ENCODE measurements around the gene CRTC1.
A peak's percentile ranks its signal among the peaks of the same experiment; 100 is the strongest.
"Not testable (repeated sequence)": the region's sequence is repeated elsewhere in the genome, so short reads cannot be mapped to it uniquely, and the experiment has no call there.

The CRTC1 gene

DNA sequence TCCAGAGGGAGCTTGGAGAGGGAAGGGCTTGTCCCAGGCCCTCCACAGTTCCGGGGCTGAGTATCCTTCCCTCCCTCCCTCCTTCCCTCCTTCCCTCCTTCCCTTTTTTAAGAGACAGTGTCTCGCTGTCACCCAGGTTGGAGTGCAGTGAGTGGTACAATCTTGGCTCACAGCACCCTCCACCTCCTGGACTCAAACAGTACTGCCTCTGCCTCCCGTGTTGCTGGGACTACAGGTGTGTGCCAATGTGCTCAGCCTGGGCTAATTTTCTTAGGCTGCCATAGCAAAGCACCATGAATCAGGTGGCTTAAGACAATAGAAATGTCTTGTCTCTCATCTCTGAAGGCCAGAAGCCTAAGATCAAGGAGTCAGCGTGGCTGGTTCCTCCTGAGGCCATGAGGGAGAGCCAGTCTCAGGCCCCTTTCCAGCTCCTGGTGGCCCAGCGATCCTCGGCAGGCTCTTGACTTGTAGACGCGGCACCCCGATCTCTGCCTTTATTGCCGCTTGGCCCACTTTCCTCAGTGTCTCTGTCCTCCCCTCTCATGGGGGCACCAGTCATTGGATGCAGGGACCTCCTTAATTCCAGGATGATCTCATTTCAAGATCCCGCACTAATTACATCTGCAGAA lies 47.5 kb downstream of the CRTC1 start:
- DNase-seq (ENCODE audit: low spot score), result no peak

DNA sequence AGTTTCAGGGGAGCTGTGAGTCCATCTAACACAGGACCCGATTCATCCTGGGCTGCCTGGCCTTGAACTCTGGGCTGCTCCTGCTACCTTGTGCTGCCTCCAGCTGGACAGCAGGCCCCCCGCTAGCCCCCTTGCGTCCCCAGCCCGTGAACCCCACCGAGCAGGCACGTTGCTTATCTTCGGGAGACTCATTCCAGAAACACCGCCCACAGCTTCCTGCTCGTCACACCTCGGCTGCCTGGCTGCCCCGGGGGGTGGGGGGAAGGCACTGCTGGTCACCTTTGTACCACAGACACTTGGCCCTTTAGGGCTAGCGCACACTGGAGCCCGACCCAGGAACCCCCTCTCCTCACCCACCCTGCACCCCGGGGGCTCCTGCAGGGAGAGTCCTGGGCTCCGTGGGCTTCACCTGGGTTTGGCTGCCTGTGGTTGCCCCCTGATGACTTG lies 48.1 kb downstream of the CRTC1 start:
- DNase-seq (ENCODE audit: low spot score), result no peak

DNA sequence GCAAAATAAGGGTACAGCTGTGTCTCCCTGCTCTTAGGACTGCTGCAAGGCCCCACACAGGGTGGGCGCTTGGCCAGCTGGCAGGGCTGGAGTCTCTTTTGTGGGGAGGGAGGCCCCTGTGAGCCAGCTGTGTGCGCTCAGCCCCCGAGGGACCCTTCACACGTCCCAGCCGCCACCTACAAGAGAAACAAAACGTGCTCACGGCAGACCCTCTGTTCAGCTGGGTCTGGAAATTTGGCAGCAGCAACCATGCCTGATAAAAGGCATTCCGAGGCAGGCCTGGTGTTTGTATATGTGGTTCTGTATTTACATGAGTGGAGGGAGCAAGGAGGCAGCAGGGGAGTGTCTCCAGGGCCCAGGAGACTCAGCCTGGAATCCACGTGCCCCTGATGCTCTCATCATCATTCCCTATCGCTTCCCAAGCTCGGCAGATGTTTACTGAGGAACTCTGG lies 49.7 kb downstream of the CRTC1 start:
- no peak for DNase-seq (ENCODE audit: low spot score)

DNA sequence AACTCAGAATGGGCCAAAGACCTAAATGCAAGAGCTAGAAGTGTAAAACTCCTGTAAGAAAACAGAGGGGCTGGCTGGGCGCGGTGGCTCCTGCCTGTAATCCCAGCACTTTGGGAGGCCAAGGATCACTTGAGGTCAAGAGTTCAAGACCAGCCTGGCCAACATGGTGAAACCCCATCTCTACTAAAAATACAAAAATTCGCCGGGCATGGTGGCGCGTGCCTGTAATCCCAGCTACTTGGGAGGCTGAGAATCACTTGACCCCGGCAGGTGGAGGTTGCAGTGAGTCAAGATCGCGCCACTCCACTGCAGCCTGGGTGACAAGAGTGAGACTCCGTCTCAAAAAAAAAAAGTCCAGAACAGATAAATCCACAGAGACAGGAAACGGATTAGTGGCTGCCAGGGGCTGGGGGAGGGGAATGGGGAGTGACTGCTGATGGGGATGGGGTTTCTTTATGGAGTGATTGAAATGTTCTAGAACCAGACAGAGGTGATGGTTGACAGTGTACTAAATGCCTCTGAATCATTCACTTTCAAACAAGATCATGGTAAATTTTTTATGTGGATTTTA lies 50.4 kb downstream of the CRTC1 start:
- not testable (repeated sequence) for DNase-seq (ENCODE audit: low spot score)

DNA sequence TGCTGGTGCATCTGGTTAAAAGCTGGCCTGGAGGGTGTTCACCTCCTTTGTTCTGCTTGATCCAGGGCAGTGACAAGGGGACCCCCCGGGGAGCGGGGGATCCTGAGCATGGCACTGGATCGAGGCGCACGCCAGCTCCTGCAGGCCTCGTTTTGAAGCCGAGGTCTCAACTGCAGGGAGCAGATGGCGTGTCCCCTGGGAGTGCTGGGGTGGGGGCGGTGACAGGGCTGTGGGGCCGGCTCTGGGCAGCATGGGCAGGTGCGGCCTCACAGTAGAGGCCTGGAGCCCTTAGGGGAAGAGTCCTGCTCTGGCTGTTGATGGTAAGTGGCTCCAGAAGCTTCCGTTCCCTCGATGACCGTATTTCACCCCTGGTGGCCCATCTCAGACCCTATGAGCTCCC lies 51.8 kb downstream of the CRTC1 start:
- no peak for DNase-seq (ENCODE audit: low spot score)

DNA sequence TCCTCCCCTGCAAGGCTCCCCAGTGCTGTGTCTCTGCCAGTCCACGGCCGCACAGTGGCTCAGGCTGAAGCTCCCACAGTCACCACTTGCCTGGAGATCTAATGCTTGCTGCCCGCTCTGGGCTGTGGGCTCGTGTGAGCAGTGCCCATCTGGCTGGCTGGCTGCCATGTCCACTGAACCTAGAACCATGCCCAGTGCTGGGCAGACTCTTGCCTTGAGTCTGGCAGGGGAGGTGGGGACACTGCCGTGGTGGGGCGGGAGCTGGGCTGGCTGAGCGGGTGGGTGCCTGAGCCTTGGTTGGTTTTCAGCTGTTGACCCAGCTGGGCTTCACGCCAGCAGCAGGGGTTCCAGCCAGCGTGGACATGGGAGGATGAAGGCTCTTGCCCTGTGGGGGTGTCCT lies 52.3 kb downstream of the CRTC1 start:
- peak; percentile 4 for DNase-seq (ENCODE audit: low spot score)

DNA sequence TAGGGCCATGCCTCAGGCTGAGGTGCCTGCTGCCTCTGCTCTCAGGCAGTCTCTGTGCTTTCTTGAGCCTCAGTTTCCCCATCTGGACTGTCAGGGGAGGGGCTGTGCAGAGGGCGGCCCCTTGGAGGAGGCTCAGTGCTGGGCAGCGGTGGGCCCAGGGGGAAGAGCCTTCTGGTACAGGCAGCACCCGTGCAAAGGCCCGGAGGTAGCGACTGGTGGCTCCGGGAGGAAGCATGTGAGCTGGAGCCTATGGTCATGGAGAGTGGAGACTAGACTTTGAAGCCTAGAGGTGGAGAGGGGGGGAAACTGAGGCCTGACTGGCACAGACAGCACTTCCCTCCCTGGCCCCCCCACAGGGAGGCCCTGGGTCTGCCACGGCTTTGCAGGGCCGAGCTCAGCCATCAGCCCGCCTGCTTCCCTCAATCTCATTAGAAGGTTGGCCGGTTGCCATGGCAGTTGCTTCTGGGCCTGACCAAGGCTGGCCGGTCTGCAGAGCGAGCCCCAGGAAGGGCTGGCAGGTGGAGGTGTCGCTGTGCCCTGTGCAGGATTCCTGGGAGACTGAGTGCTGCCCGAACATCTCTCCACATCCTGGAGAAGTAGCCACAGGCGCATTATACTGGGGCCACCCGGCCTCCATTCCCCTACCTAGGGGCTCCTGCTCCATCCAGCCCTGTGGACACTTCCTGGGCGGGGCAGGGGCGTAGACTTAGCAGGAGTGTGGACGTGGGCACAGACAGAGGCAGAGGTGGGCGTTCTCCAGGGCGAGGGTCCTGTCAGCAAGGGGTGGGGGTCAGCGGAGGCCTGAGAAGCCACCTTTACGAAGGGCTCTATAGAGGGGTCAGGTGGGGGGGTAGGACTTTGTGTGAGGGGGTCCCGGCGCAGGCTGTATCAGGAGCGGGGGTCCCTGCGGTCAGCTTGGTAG lies 53.2 kb downstream of the CRTC1 start:
- no peak for DNase-seq (ENCODE audit: low spot score)

DNA sequence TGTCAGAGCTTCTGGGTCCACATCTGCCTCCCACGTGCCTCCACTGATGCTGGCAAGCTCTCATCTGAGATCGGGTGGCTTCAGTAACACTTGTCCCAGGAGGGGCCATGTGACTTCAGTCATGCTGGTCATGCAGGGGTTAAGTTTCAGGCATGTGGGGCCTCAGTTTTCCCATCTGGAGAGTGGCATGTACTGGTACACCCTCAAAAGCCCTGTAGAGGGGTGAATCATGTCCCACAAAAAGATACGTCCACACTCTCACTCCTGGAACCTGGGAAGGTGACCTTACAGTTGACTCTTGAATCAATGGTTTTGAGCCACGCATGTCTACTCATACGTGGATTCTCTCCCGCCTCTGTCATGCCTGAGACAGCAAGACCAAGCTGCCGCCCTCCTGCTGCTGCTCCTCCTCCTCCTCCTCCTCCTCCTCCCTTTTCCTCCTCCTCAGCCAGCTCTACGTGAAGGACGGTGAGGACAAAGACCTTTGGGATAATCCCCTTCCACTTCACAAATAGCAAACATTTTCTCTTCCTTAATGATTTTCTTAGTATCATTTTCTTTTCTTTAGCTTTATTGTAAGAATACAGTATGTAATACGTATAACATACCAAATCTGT lies 54.0 kb downstream of the CRTC1 start:
- DNase-seq (ENCODE audit: low spot score), result no peak

DNA sequence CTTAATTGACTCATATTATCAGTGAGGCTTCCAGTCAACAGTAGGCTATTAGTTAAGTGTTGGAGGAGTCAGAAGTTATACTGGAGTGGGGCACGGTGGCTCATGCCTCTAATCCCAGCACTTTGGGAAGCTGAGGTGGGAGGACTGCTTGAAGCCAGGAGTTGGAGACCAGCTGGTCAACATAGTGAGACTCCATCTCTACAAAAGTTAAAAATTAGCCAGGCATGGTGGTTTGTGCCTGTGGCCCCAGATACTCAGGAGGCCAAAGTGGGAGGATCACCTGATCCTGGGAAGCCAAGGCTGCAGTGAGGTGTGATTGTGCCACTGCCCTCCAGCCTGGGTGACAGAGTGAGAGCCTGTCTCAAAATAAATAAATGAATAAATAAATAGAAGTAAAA lies 54.5 kb downstream of the CRTC1 start:
- no peak for DNase-seq (ENCODE audit: low spot score)

DNA sequence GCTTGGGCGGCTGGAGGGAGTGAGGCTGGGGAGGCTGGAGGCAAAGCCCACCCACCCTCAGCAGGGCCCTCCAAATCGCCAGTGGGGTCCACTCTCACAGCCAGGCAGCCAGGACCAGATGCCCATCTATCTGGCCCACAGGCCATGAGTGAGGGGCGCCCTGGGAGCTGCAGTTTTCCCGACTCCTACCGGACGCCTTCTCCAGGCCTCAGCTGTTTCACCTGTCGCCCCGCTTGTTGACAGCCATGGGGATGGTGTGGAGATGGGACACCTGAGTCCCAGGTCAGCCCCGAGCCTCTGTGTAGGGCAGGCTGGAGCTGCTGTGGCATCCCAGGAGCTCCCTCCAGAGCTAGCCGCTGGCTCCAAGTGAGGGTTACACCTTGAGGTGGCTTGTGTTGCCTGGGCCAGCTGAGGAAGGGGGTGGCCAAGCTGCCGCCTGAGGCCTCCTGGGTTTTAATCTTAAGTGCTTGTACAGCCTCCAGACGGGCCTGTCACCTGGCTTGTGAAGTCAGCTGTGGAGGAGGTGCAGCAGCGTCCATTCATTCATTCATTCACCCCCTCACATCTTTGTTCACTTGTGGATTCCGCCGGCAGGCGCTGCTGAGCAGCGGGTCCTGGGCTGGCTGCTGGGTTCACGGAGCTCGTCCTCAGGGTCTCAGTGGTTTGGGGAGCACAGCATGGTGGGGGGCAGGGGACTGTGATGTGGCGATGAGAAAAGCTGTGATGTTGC lies 55.6 kb downstream of the CRTC1 start:
- no peak for DNase-seq (ENCODE audit: low spot score)

DNA sequence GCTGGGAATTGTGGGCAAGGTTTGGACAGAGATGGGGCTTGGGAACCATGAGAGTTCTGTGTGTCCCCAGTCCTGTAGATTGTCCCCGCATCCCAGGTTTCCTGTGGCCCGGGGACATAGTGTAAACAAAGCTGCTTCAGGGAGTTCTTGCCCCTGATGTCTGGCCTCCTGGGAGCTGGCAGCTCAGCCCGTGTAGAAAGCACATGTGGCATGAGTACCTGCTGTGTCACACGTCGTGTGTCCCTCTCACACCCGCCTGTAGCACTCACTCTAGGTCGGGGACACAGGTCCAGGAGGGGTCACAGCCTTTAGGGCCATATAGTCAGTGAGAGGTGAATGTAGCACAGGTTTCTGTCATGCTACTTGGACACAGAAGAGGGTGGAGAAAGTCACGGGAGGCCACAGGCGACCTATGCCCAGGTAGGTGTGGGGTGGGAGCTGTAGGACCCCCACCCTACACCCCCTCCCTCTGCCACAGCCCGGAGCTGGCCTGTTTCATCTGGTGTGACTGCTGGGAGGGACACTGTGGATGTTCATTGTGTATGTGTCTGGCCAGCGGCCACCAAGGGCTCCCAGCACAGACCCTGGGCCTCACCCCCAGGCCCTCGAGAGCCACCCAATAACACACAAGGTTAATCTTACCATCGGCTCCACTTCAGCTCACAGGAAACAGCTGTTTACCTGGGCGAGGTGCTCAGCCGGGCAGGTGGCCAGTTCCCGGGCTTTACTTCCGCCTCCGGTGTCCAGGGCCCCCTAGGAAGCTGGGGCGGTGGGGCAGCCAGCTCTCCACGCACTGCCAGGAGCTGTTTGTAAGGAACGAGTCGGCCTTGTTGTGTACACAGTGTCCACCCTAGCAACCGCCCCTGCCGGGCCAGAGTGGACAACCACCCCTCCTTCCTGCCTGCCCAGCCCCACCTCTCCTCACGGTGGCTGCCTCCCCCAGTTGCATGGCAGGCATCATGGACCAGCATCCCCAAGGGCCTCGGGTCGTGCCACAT lies 57.9 kb downstream of the CRTC1 start:
- no peak for DNase-seq (ENCODE audit: low spot score)

DNA sequence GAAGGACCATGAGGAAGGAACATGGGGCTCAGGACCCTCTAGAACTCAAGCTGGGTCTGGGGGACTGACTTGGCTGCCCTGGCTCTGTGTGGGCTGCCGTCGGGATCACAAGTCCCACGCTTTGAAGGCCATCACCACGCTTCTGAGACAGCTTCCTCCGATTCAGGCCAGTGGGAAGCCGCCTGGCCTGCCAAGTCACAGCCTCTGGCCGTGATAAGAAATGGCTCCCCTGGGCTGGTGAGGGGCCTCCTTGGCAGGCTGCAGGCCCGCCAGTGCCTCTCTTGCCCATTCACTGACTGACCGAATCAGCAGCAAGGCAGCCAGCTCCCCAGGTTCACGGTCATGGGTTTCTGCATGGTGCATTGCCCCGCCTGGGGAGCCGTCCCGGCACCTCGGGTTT lies 58.8 kb downstream of the CRTC1 start:
- DNase-seq (ENCODE audit: low spot score), result no peak

DNA sequence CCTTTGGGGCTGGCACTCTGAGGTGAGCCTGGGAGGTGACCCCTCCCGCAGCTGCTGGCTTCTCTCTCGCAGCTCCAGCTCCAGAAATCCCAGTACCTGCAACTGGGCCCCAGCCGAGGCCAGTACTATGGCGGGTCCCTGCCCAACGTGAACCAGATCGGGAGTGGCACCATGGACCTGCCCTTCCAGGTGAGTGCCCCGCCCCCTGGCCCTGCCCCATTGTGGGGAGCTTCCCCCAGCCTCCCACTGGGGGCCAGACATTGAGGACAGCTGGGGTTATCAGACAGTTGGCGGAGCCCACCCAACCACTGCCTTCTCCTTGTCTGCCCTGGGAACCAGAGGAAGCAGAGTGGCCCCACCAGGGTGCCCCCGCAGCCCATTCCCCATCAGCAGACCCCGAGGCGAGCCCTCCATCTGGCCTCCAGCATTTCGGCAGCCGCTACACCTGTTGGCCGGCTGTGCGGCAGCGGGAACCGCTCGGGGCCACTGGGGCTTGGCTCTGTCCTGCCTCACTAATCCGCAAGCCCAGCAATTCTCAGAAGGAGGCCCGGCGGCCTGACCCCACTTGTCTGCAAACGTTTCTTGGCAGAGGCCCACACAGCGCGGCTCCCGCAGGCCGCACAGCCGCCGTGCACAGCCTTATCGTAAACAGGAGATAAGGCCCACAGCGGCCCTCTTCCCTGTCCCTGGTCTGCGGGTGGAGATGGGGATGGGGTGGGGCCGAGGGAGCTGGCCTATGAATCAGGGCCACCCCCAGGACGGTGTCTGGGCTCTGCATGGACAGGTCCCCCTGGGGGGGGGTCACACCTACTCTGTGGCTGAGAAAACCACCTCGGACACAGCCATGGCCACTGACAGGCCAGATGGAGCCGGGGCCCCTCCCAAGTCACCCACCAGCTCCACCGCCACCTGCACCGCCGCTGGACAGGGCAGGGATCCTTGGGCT lies 59.6 kb downstream of the CRTC1 start:
- no peak for DNase-seq (ENCODE audit: low spot score)

DNA sequence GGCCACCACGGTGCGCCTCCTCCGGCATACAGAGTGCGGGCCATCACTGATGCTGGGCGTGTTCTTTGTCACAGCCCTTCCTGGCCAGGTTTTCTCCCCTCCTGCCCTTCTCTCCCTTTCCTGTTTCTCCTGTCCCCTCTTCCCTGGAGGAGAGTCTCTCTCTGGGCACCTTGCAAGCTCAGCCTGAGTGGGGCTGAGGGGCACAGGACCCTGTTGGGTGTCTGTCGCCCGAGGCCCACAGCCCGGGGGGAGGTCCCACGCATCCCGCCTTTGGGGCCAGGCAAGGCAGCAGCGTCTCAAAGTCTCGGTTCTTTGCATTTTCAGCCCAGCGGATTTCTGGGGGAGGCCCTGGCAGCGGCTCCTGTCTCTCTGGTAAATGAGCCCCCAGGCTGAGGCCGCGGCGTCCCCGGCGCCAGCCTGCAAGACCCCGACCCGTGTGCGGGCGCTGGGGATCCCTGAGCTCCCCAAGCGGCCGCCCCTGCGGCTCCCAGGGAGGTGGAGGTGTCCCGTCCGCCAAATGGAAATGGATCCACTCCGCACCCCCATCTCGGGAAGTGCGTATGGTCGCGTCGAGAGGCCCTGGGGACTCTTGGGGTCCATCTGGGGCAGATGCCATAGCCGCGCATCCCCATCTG lies 60.4 kb downstream of the CRTC1 start:
- DNase-seq (ENCODE audit: low spot score), result no peak

DNA sequence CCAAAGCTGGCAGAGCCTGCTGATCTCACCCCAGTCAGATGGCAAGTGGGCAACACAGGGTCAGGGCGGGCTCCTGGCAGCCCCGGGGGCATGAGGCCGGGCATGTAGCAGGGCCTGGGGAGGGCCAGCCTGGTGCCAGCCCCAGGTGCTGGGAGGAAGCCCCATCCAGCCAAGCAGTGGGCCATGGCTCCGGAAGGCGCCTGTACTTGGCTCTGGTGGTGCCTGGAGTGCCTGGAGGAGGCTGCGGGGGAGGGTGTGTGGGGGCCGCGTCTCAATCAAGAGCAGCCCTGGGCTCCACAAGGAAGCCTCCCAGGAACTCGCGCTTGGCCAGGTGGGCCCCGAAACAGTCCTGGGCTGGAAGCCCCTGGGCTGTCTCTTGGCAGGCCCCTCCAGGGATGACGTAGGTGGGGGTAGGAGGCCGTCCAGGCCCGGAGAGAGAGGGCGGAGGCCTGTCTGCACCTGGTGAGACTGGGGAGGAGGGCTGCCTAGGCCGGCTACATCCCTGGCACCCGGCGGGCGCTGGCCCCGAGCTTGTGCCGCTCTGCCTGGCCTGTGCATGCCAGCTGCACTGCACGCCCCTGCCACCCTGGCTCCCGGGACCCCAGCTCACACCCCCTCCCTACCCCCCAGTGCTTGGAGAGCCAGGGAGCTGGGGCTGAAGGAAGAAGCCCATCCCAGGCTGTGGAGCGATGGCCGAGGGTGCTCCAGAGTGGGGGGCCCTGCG lies 61.7 kb downstream of the CRTC1 start:
- DNase-seq (ENCODE audit: low spot score), result no peak

DNA sequence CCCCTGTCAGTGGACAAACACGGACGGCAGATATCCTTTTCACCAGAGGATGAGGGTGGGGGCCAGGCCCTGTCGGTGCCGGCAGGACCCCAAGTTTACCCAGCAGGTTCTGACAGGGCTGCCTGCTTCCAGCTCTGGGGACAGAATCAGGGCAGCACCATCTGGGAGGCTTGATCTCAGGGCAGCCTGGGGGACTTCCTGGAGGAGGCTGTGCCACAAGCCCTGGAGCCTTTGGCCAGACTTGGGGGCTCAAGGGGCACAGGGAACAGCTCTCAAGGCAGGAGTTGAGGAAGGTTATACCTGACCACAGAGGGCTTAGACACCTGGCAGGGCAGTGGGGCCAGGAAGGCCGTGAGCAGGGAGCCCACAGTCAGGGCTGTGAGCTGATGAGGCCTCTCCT lies 62.5 kb downstream of the CRTC1 start:
- no peak for DNase-seq (ENCODE audit: low spot score)

DNA sequence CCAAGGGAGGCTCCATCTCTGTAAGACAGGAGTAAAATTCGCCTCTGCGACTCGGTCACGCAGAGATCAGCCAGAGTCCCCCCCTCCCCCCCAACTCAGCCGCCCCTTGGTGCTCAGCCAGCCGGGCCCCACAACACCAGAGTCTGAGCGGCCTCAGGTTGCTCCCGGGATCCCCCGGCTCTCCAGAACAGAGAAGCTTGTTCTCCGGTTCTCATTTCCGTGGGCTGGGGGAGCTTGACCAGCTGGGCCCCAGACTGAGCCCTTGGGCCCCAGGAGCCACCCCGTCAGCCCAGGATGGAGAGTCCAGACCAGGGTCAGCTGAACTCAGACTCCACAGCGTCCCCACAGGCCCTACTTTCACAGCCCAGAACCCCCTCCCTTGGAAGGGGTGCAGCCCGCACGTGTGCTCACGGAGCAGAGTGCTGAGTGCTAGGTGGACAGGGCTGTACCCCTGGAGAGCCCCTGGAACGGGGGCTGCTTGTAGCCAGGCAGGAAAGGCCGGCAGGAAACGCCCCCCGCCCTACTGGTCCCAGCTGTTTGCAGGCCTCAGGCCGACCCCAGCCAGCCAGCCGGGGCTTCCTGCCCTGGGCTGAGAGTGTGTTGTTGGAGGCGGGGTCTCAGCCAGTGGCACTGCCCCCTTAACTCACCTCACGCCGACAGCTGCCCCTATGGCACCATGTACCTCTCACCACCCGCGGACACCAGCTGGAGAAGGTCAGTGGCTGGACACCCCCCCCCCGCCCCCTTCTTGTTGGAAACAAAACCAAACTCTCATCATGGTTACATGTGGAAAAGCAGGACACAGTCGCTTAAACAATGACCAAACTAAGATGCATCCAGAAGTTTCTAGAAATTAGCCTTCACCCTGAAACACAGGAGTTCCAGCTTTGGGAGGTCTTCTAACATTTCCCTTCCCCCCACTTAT lies 63.2 kb downstream of the CRTC1 start:
- no peak for DNase-seq (ENCODE audit: low spot score)

Data from pons (tissue), 1 donor.